HepG2 (cell line): Measurements from ENCODE around the gene NCBP2L. TPM values are rescaled to one million over a fixed set of nuclear protein-coding genes. Genes with fewer than 3 reads are reported as not detected.

Experiments
- ATAC-seq: fragments of 200-7000 bp; cut with Tn5 transposase; 3 replicates; pipeline ENCODE4 v1.9.1; 2020; ENCODE audit warnings: mild to moderate bottlenecking, moderate library complexity
- BruUV-seq: library from RNA; stranded (reverse); fragments of 400-500 nt; replicated peaks from 2 replicates; lab custom pipeline; 2021; lab: Mats Ljungman, UMichigan
- CTCF ChIA-PET: fragments of 300-600 bp; formaldehyde crosslinking; extraction: SDS; loops from one replicate; lab custom pipeline; 2021; ENCODE audit warnings: low total read pairs, inconsistent platforms, low intra/inter-chr PET ratio; lab: Yijun Ruan, JAX
- POLR2A ChIA-PET: fragments of 350-600 bp; sonication (Branson Sonifier 250); formaldehyde crosslinking; loops from one replicate; lab custom pipeline; 2020; ENCODE audit warnings: antibody characterized with exemption, inconsistent platforms; lab: Yijun Ruan, JAX
- DNase-seq: peaks from one replicate; pipeline ENCODE4 v3.0.0-alpha.2; 2015; ENCODE audit warnings: low spot score
- FAIRE-seq: peaks from 3 replicates; lab custom pipeline; 2011; peaks lifted over from hg19 to GRCh38; lab: Jason Lieb, UNC
- H2AFZ ChIP-seq: one replicate; pipeline ENCODE4 v1.6.1; 2011; ENCODE audit warnings: low read length, inconsistent platforms
- H3K27ac ChIP-seq: fragments of 300-600 bp; 3 replicates; pipeline ENCODE4 v1.8.0; 2011; ENCODE audit warnings: mixed run types, mild to moderate bottlenecking, mixed read lengths, low read length, inconsistent platforms; ENCODE audit not compliant: insufficient read depth; ENCODE audit errors: extremely low read length
- H3K27me3 ChIP-seq, 2 experiments: fragments of 200-600 bp in 1 of 2; 2 replicates in 1 of 2; 3 replicates in 1 of 2; pipeline versions ENCODE4 v1.6.0 to v1.8.0; 2011; ENCODE audit warnings: low read length in 2 of 2, mild to moderate bottlenecking in 2 of 2, moderate library complexity in 2 of 2, inconsistent platforms in 1 of 2; ENCODE audit not compliant: insufficient read depth in 2 of 2, control insufficient read depth in 1 of 2
- H3K36me3 ChIP-seq, 2 experiments: fragments of 200-600 bp in 1 of 2; replicated peaks in 1 of 2; 2 replicates in 1 of 2; 3 replicates in 1 of 2; pipeline versions ENCODE4 v1.5.1 to v1.8.0; 2011; ENCODE audit warnings: low read length in 2 of 2, inconsistent platforms in 1 of 2; ENCODE audit not compliant: insufficient read depth in 2 of 2, control insufficient read depth in 1 of 2
- H3K4me1 ChIP-seq: 2 replicates; pipeline ENCODE4 v1.5.1; 2012; ENCODE audit warnings: low read length, inconsistent platforms; ENCODE audit not compliant: insufficient read depth
- H3K4me2 ChIP-seq: 2 replicates; pipeline ENCODE4 v1.6.0; 2011; ENCODE audit warnings: low read depth, low read length, inconsistent platforms
- H3K4me3 ChIP-seq, 3 experiments: fragments of 200-600 bp in 1 of 3; sonication (generic), shearing (Covaris generic) in 1 of 3; replicated peaks in 1 of 3; 2 replicates each; pipeline ENCODE4 v1.5.1; 2011 to 2016; ENCODE audit warnings: low read length in 3 of 3, inconsistent platforms in 2 of 3, low read depth in 2 of 3, mild to moderate bottlenecking in 2 of 3, control low read depth in 1 of 3, mixed read lengths in 1 of 3; ENCODE audit not compliant: insufficient read depth in 1 of 3
- H3K79me2 ChIP-seq: one replicate; pipeline ENCODE4 v1.6.1; 2011; ENCODE audit warnings: low read length, inconsistent platforms; ENCODE audit not compliant: insufficient read depth
- H3K9ac ChIP-seq: 2 replicates; pipeline ENCODE4 v1.6.0; 2011; ENCODE audit warnings: mild to moderate bottlenecking, low read depth, low read length, inconsistent platforms; ENCODE audit not compliant: insufficient read depth
- H3K9me3 ChIP-seq: 2 replicates; pipeline ENCODE4 v1.5.1; 2012; ENCODE audit warnings: mild to moderate bottlenecking, low read length
- H4K20me1 ChIP-seq: 2 replicates; pipeline ENCODE4 v1.6.0; 2011; ENCODE audit warnings: inconsistent platforms, mild to moderate bottlenecking, low read length, moderate library complexity; ENCODE audit not compliant: insufficient read depth
- EZH2 ChIP-seq: conservative IDR thresholded peaks from 2 replicates; pipeline ENCODE4 v1.6.1; 2012; ENCODE audit warnings: mild to moderate bottlenecking, low read depth, low read length, moderate library complexity
- FOXA3 ChIP-seq: IDR thresholded peaks from 2 replicates; pipeline ENCODE4 v1.6.1; 2016; ENCODE audit warnings: missing genetic modification reagents, missing compliant biosample characterization
- SP4 ChIP-seq: sonication (generic); formaldehyde crosslinking; IDR thresholded peaks from 2 replicates; pipeline ENCODE4 v1.8.1; 2023; ENCODE audit warnings: mild to moderate bottlenecking, missing genetic modification reagents
- YEATS4 ChIP-seq: sonication (generic); formaldehyde crosslinking; IDR thresholded peaks from 2 replicates; pipeline ENCODE4 v1.4.0; 2020; ENCODE audit warnings: missing genetic modification reagents, borderline replicate concordance
- ZBTB43 ChIP-seq: sonication (generic); formaldehyde crosslinking; conservative IDR thresholded peaks from 2 replicates; pipeline ENCODE4 v1.4.0; 2020; ENCODE audit warnings: missing genetic modification reagents
- ZNF337 ChIP-seq: sonication (generic); formaldehyde crosslinking; IDR thresholded peaks from 2 replicates; pipeline ENCODE4 v1.5.1; 2020; ENCODE audit warnings: missing genetic modification reagents, low read depth, mild to moderate bottlenecking, borderline replicate concordance
- ZNF512B ChIP-seq: sonication (generic); formaldehyde crosslinking; IDR thresholded peaks from 2 replicates; pipeline ENCODE4 v1.5.1; 2020; ENCODE audit warnings: missing genetic modification reagents, mild to moderate bottlenecking, borderline replicate concordance
- WGBS: methylation state at CpG from one replicate; pipeline ENCODE4 v1.1.6; 2017; ENCODE audit warnings: low lambda C conversion rate; 5-methylcytosine and 5-hydroxymethylcytosine counted together
- in situ Hi-C: cut with HindIII; loops from 2 replicates; pipeline ENCODE4 v1.10.0; 2017; ENCODE audit warnings: low pct_unique_long_range_greater_than_20kb; ENCODE audit not compliant: extremely low pct_ligation_motif_present
- intact Hi-C: fragments of 100-400 bp; cut with micrococcal nuclease; formaldehyde crosslinking; loops from one replicate; pipeline ENCODE4 v1.10.0; 2022; ENCODE audit not compliant: unreplicated experiment
- polyA plus RNA-seq, 8 experiments: library from polyadenylated mRNA; depleted of rRNA in 3 of 8; stranded (reverse) in 7 of 8; unstranded in 1 of 8; fragments of >200 nt; fragmentation: Illumina TruSeq in 4 of 8; extraction: Trizol in 4 of 8; gene quantifications; 2 replicates each; pipeline versions ENCODE4 v1.2.1 to v1.2.3, GENCODE V29; 2011 to 2016; ENCODE audit warnings: low read depth in 4 of 8, missing spikeins in 1 of 8, mixed read lengths in 1 of 8; ENCODE audit not compliant: insufficient read depth in 1 of 8
- total RNA-seq, 5 experiments: library from RNA; depleted of rRNA; stranded (reverse); fragments of >200 nt; fragmentation: Illumina TruSeq; extraction: Trizol; gene quantifications; 2 replicates each; pipeline ENCODE4 v1.2.3, GENCODE V29; 2016; ENCODE audit warnings: low read depth in 1 of 5

Gene NCBP2L
- total and polyA plus RNA-seq, 2 of the 13 experiments (the other 11 are each of a cell fraction or from before 2014, with no cell fraction given): not detected

GRCh38 chrX:107750861-107751445 is 26.6 kb upstream of the NCBP2L start (continued):
- no peak for TF ChIP-seq SP4 (CRISPR knock-in tag)

DNA sequence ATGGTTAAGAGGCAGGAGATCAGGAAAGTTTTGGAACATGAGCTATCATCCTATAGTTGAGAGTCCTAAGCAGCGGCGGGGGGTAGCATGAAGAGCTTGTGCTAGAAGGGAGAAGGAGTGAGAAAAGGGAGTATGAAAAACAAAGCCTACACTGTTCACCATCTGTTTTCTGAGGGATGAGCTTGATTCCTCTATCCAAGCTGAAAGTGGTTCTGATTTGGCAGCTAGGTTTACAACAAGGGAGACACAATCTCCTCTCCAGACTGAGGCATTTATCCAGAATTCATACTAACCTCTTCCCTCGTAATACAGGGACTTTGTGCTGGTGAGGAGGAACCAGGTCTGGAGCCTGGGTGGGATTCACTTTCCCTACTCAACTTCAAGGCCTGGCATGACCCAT is 25.5 kb upstream of the NCBP2L start:
- Histone ChIP-seq H3K9ac (no peak overlapping the region), H3K36me3 (no peaks in the 10 kb centered on the region), H3K27ac (no peak overlapping the region), H4K20me1 (no peaks in the 10 kb centered on the region), H3K4me1 (no peaks in the 10 kb centered on the region), H3K4me3 (no peak overlapping the region), H3K79me2 (no peaks in the 10 kb centered on the region)
- in situ Hi-C loops (no loop called here), intact Hi-C loops (no loop called here)
- BruUV-seq: no TSS peak
- TF ChIP-seq ZNF337 (CRISPR knock-in tag) (no peak), EZH2 (no peak), ZBTB43 (CRISPR knock-in tag) (no peak), FOXA3 (CRISPR knock-in tag) (no peak)
- TF ChIP-seq, all 625 proteins: peak for 0
- no peak overlapping the region for H3K4me2 ChIP-seq
- FAIRE-seq (no peak), ATAC-seq (no peak), DNase-seq (no peak)
- 60% methylated on average over 3 of the region's 3 CpGs for WGBS
- ChIA-PET CTCF (no interaction called here), POLR2A (no interaction called here)
- no peaks in the 10 kb centered on the region for H3K9me3 ChIP-seq
- no peaks in the 10 kb centered on the region for H3K27me3 ChIP-seq
- no peak overlapping the region for H2AFZ ChIP-seq

DNA sequence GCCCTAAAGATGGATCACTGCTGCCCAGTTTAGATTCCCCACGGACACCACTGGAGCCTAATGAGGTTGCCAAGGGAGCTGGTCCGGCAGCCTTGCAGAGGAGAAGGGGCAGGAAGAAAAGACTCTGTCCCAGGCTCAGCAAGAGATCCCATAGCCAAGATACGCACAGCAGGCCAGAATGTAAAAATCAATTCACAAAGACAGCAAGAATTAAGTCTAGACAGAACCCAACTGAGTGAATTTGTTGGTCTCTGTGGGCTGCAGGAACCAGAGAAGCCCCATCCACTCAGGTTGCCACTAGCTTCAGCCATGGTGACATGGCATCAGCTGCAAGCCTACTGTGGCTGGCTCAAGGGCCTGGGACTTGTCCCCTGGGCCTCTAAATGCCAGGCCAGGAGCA is 24.8 kb upstream of the NCBP2L start:
- H3K79me2 ChIP-seq: no peaks in the 10 kb centered on the region
- no peaks in the 10 kb centered on the region for H3K36me3 ChIP-seq
- H3K4me2 ChIP-seq: no peak overlapping the region
- no peak overlapping the region for H3K9ac ChIP-seq
- CTCF ChIA-PET: no interaction called here
- no peak for DNase-seq
- no peak overlapping the region for H2AFZ ChIP-seq
- intact Hi-C loops: no loop called here
- no TSS peak for BruUV-seq
- no peaks in the 10 kb centered on the region for H3K4me1 ChIP-seq
- POLR2A ChIA-PET: no interaction called here
- H3K4me3 ChIP-seq: no peak overlapping the region
- no peaks in the 10 kb centered on the region for H3K9me3 ChIP-seq
- FAIRE-seq: no peak
- H4K20me1 ChIP-seq: no peaks in the 10 kb centered on the region
- in situ Hi-C loops: no loop called here
- H3K27ac ChIP-seq: no peak overlapping the region
- H3K27me3 ChIP-seq: no peaks in the 10 kb centered on the region
- 0% methylated on average over 1 of the region's 3 CpGs for WGBS
- no peak for ATAC-seq
- TF ChIP-seq ZNF512B (no peak), YEATS4 (CRISPR knock-in tag) (no peak)
